A673 (cell line): ENCODE data around the gene RESP18. TPM values are rescaled to one million over a fixed set of nuclear protein-coding genes. Genes with fewer than 3 reads are reported as not detected.

Experiments used
- BruUV-seq: library from RNA; stranded (reverse); fragments of 400-500 nt; replicated peaks from 2 replicates; lab custom pipeline; 2021; lab: Mats Ljungman, UMichigan
- CTCF ChIA-PET: fragments of 300-600 bp; sonication (Branson Sonifier 250); formaldehyde crosslinking; loops from one replicate; lab custom pipeline; 2022; ENCODE audit warnings: antibody characterized with exemption; lab: Charles Lee
- POLR2A ChIA-PET: fragments of 300-600 bp; sonication (Branson Sonifier 250); formaldehyde crosslinking; loops from one replicate; lab custom pipeline; 2022; ENCODE audit warnings: antibody characterized with exemption; ENCODE audit not compliant: low non-redundant PET; lab: Charles Lee
- DNase-seq: peaks from one replicate; pipeline ENCODE4 v3.0.0-alpha.2; 2015; ENCODE audit warnings: low spot score
- H3K27ac ChIP-seq: fragments of 200-600 bp; sonication (generic); 2 replicates; pipeline ENCODE4 v1.5.1; 2016; ENCODE audit warnings: mixed run types, low read depth, mild to moderate bottlenecking, mixed read lengths, antibody characterized with exemption, low read length; ENCODE audit not compliant: poor library complexity, severe bottlenecking
- H3K27me3 ChIP-seq: fragments of 200-600 bp; sonication (generic); replicated peaks from 2 replicates; pipeline ENCODE4 v1.6.1; 2017; ENCODE audit warnings: mixed run types, low read depth, mild to moderate bottlenecking, mixed read lengths, antibody characterized with exemption, low read length; ENCODE audit not compliant: insufficient read depth, poor library complexity
- H3K36me3 ChIP-seq: fragments of 200-600 bp; sonication (generic); 2 replicates; pipeline ENCODE4 v1.6.1; 2016; ENCODE audit warnings: mixed run types, mild to moderate bottlenecking, mixed read lengths, antibody characterized with exemption, low read length; ENCODE audit not compliant: insufficient read depth, poor library complexity, severe bottlenecking
- H3K4me1 ChIP-seq: fragments of 200-600 bp; sonication (generic); 2 replicates; pipeline ENCODE4 v1.6.1; 2017; ENCODE audit warnings: mixed run types, mild to moderate bottlenecking, mixed read lengths, antibody characterized with exemption, low read length; ENCODE audit not compliant: insufficient read depth, poor library complexity, severe bottlenecking
- H3K4me3 ChIP-seq: fragments of 200-600 bp; sonication (generic); 2 replicates; pipeline ENCODE4 v1.5.1; 2016; ENCODE audit warnings: low read depth, mixed run types, mild to moderate bottlenecking, mixed read lengths, low read length; ENCODE audit not compliant: poor library complexity, severe bottlenecking
- H3K9me3 ChIP-seq: fragments of 200-600 bp; sonication (generic); 2 replicates; pipeline ENCODE4 v1.6.1; 2016; ENCODE audit warnings: mixed run types, low read depth, mild to moderate bottlenecking, mixed read lengths, antibody characterized with exemption, low read length; ENCODE audit not compliant: poor library complexity, severe bottlenecking
- CTCF ChIP-seq: fragments of 300-800, 200-600 bp; sonication (generic); conservative IDR thresholded peaks from 2 replicates; pipeline ENCODE4 v1.5.1; 2017; ENCODE audit warnings: low read depth, mild to moderate bottlenecking, antibody characterized with exemption, low read length, moderate library complexity, mixed read lengths
- EZH2 ChIP-seq: fragments of 200-600 bp; sonication (generic); IDR thresholded peaks from 2 replicates; pipeline ENCODE4 v1.6.1; 2017; ENCODE audit warnings: borderline replicate concordance, low read depth, mild to moderate bottlenecking, mixed read lengths, antibody characterized with exemption, low read length; ENCODE audit not compliant: poor library complexity, severe bottlenecking
- intact Hi-C: fragments of 100-400 bp; cut with micrococcal nuclease; formaldehyde crosslinking; loops from one replicate; pipeline ENCODE4 v1.10.0; 2022; ENCODE audit not compliant: unreplicated experiment
- total RNA-seq: library from RNA; stranded (reverse); gene quantifications from 2 replicates; pipeline ENCODE4 v1.2.3, GENCODE V29; 2021

RESP18 gene
- total RNA-seq, 1 experiment from 2014 or later = not detected

GRCh38 chr2:219296631-219297391, 35.7 kb downstream of the RESP18 start:
- TF ChIP-seq EZH2 (no peak), CTCF (no peak)
- no peaks in the 10 kb centered on the region for H3K9me3 ChIP-seq
- peaks cover 31% of the 10 kb centered on the region for H3K27me3 ChIP-seq
- intact Hi-C loops = loop anchor here (5.0 to 10.0 kb wide), 3 partner anchors 120 to 442 kb away; partner anchors contain the start of genes CNPPD1, RETREG2 and WNT6
- H3K4me3 ChIP-seq = no peak overlapping the region
- no peaks in the 10 kb centered on the region for H3K36me3 ChIP-seq
- no peak for DNase-seq
- BruUV-seq = no TSS peak
- no peaks in the 10 kb centered on the region for H3K4me1 ChIP-seq
- H3K27ac ChIP-seq = no peak overlapping the region
- POLR2A ChIA-PET = no interaction called here
- CTCF ChIA-PET = no interaction called here

- Histone ChIP-seq H3K4me3 (no peak overlapping the region), H3K27ac (no peak overlapping the region), H3K36me3 (no peaks in the 10 kb centered on the region), H3K4me1 (no peaks in the 10 kb centered on the region), H3K9me3 (no peaks in the 10 kb centered on the region), H3K27me3 (peaks cover 24% of the 10 kb centered on the region)
- no TSS peak for BruUV-seq
- ChIA-PET CTCF (interaction anchor here (1.4 to 2.0 kb wide), 2 partner anchors 18 to 119 kb away, joined by 7 to 22 read pairs; partner anchors contain the start of genes CNPPD1 and DNAJB2), POLR2A (no interaction called here)
- no peak for DNase-seq
- TF ChIP-seq EZH2 (no peak), CTCF (no peak)
- intact Hi-C loops = loop anchor here (5.0 to 10.0 kb wide), 3 partner anchors 119 to 441 kb away; partner anchors contain the start of genes CNPPD1, RETREG2 and WNT6
Observed at GRCh38 chr2:219296142-219296541, 36.4 kb downstream of the RESP18 start.

- no TSS peak for BruUV-seq
- intact Hi-C loops = loop anchor here (1.0 to 10.0 kb wide), 5 partner anchors 81 to 440 kb away; partner anchors contain the start of genes CNPPD1, NHEJ1, RETREG2 and WNT6
- POLR2A ChIA-PET = no interaction called here
- no peaks in the 10 kb centered on the region for H3K9me3 ChIP-seq
- no peaks in the 10 kb centered on the region for H3K36me3 ChIP-seq
- peaks cover 4% of the 10 kb centered on the region for H3K4me1 ChIP-seq
- TF ChIP-seq CTCF (peak; percentile 92), EZH2 (no peak)
- peak overlapping the region; percentile 59 for H3K4me3 ChIP-seq
- CTCF ChIA-PET = interaction anchor here (0.6 to 2.0 kb wide), 14 partner anchors 8 to 235 kb away, joined by 3 to 22 read pairs (median 4); partner anchors contain the start of genes CNPPD1, DNAJB2, DNPEP and GLB1L
- H3K27me3 ChIP-seq = peaks cover 9% of the 10 kb centered on the region
- peak overlapping the region; percentile 56 for H3K27ac ChIP-seq
- DNase-seq = peak; percentile 84
Observed at GRCh38 chr2:219294356-219295351, 37.9 kb downstream of the RESP18 start.
